Breast epithelium (tissue), 3 donors: ENCODE measurements around the gene SLC2A13.

Experiments
- POLR2A ChIP-seq: fragments of 450-650 bp; IDR thresholded peaks from one replicate; pipeline ENCODE4 v1.6.1; 2016; ENCODE audit warnings: antibody characterized with exemption, mild to moderate bottlenecking, moderate library complexity
- POLR2AphosphoS5 ChIP-seq, 3 donors: sonication (generic); formaldehyde crosslinking; IDR thresholded peaks; one replicate each; pipeline ENCODE4 v1.6.1; 2017; ENCODE audit warnings: antibody characterized with exemption in 3 of 3

GRCh38 chr12:39736406-39736805 is 369.5 kb downstream of the SLC2A13 start:
- TF ChIP-seq POLR2AphosphoS5 (IDR thresholded peaks at IDR 0.05) (no peak), POLR2A (no peak)
